ENCODE data around the gene GABRP. TPM values are rescaled to one million over a fixed set of nuclear protein-coding genes. Genes with fewer than 3 reads are reported as not detected.

The GABRP gene
- polyA plus RNA-seq, 1 donor from 2014 or later, result not detected

DNA sequence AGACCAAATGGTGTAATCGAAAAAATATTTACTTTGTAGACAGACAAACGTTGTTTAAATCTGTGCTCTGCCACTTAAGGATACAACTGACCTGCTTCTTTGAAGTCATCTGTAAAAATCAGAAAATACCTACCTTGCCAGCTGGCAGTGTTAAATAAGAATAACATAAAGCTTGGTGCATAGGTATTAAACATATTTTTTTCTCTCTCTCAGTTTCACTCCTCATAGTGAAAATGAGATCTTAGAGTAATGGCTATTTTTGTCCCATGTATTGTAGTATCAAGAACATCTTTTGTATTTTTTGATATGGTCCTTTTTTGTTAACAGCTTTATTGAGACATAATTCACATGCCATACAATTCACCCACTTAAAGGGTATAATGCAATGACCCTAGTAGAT is 60.3 kb downstream of the GABRP start:
- H3K79me2 ChIP-seq (replicated peaks; ENCODE audit: insufficient read depth, low read length), result no peaks in the 10 kb centered on the region
- TF ChIP-seq POLR2AphosphoS5 (IDR thresholded peaks at IDR 0.05), result no peak
- no peak for TF ChIP-seq EP300 (conservative IDR thresholded peaks at IDR 0.05; ENCODE audit: poor library complexity, severe bottlenecking)
- TF ChIP-seq SMC3 (conservative IDR thresholded peaks at IDR 0.05; ENCODE audit: poor library complexity), result no peak
- TF ChIP-seq, protein P1, sequence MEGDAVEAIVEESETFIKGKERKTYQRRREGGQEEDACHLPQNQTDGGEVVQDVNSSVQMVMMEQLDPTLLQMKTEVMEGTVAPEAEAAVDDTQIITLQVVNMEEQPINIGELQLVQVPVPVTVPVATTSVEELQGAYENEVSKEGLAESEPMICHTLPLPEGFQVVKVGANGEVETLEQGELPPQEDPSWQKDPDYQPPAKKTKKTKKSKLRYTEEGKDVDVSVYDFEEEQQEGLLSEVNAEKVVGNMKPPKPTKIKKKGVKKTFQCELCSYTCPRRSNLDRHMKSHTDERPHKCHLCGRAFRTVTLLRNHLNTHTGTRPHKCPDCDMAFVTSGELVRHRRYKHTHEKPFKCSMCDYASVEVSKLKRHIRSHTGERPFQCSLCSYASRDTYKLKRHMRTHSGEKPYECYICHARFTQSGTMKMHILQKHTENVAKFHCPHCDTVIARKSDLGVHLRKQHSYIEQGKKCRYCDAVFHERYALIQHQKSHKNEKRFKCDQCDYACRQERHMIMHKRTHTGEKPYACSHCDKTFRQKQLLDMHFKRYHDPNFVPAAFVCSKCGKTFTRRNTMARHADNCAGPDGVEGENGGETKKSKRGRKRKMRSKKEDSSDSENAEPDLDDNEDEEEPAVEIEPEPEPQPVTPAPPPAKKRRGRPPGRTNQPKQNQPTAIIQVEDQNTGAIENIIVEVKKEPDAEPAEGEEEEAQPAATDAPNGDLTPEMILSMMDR (IDR thresholded peaks at IDR 0.05; ENCODE audit: poor library complexity, severe bottlenecking), result no peak
- TF ChIP-seq MXI1 (conservative IDR thresholded peaks at IDR 0.05; ENCODE audit: poor library complexity, severe bottlenecking), result no peak
- no peak for TF ChIP-seq RAD21 (conservative IDR thresholded peaks at IDR 0.05)
- no peak for TF ChIP-seq EZH2 (IDR thresholded peaks at IDR 0.05; ENCODE audit: borderline replicate concordance, insufficient read depth, low read length, poor library complexity, severe bottlenecking)
- TF ChIP-seq, protein P2, sequence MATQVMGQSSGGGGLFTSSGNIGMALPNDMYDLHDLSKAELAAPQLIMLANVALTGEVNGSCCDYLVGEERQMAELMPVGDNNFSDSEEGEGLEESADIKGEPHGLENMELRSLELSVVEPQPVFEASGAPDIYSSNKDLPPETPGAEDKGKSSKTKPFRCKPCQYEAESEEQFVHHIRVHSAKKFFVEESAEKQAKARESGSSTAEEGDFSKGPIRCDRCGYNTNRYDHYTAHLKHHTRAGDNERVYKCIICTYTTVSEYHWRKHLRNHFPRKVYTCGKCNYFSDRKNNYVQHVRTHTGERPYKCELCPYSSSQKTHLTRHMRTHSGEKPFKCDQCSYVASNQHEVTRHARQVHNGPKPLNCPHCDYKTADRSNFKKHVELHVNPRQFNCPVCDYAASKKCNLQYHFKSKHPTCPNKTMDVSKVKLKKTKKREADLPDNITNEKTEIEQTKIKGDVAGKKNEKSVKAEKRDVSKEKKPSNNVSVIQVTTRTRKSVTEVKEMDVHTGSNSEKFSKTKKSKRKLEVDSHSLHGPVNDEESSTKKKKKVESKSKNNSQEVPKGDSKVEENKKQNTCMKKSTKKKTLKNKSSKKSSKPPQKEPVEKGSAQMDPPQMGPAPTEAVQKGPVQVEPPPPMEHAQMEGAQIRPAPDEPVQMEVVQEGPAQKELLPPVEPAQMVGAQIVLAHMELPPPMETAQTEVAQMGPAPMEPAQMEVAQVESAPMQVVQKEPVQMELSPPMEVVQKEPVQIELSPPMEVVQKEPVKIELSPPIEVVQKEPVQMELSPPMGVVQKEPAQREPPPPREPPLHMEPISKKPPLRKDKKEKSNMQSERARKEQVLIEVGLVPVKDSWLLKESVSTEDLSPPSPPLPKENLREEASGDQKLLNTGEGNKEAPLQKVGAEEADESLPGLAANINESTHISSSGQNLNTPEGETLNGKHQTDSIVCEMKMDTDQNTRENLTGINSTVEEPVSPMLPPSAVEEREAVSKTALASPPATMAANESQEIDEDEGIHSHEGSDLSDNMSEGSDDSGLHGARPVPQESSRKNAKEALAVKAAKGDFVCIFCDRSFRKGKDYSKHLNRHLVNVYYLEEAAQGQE (IDR thresholded peaks at IDR 0.05; ENCODE audit: borderline replicate concordance), result no peak
- no peak for TF ChIP-seq TAF1 (IDR thresholded peaks at IDR 0.05; ENCODE audit: low read depth)
- no peak overlapping the region for H3K4me2 ChIP-seq (ENCODE audit: low read length)
- no peaks in the 10 kb centered on the region for H4K20me1 ChIP-seq (ENCODE audit: insufficient read depth)
- no peak overlapping the region for H3K27ac ChIP-seq (ENCODE audit: low read length)
- no peaks in the 10 kb centered on the region for H3K27me3 ChIP-seq (ENCODE audit: insufficient read depth, low read depth, low read length)
- no peaks in the 10 kb centered on the region for H3K36me3 ChIP-seq (ENCODE audit: insufficient read depth, low read length)
- no peak overlapping the region for H3K4me3 ChIP-seq (ENCODE audit: low read length)
- H3K9me2 ChIP-seq (ENCODE audit: insufficient read depth, low read length), result no peaks in the 10 kb centered on the region
- no peak overlapping the region for H2AFZ ChIP-seq (ENCODE audit: low read depth, low read length)
- H3F3A ChIP-seq (ENCODE audit: insufficient read depth, low read length, poor library complexity, severe bottlenecking), result no peaks in the 10 kb centered on the region
- no peaks in the 10 kb centered on the region for H3K9me3 ChIP-seq (ENCODE audit: low read length)
- no peak overlapping the region for H3K9ac ChIP-seq (ENCODE audit: low read length)

DNA sequence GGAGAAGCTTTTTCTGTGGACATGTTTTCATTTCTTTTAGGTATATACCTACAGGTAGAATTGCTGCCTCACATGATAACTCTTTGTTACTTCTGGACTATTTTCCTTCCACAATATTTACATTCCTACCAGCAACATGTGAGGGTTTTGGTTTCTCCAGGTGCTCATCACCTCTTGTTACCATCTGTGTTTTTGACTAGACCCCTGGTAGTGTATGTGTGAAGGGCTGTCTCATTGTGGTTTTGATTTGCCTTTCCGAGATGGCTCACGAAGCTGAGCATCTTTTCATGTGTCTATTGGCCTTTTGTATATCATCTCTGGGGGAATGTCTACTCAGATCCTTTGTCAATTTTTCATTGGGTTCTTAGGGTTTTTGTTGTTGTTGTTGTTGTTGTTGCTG is 61.1 kb downstream of the GABRP start:
- no peaks in the 10 kb centered on the region for H4K20me1 ChIP-seq (ENCODE audit: insufficient read depth)
- no peak overlapping the region for H2AFZ ChIP-seq (ENCODE audit: low read depth, low read length)
- H3K27me3 ChIP-seq (ENCODE audit: insufficient read depth, low read depth, low read length), result no peaks in the 10 kb centered on the region
- no peak overlapping the region for H3K9ac ChIP-seq (ENCODE audit: low read length)
- H3K4me3 ChIP-seq (ENCODE audit: low read length), result no peak overlapping the region
- H3K9me3 ChIP-seq (ENCODE audit: low read length), result no peaks in the 10 kb centered on the region
- no peaks in the 10 kb centered on the region for H3K9me2 ChIP-seq (ENCODE audit: insufficient read depth, low read length)
- no peaks in the 10 kb centered on the region for H3F3A ChIP-seq (ENCODE audit: insufficient read depth, low read length, poor library complexity, severe bottlenecking)
- H3K36me3 ChIP-seq (ENCODE audit: insufficient read depth, low read length), result no peaks in the 10 kb centered on the region
- H3K4me2 ChIP-seq (ENCODE audit: low read length), result no peak overlapping the region
- no peak overlapping the region for H3K27ac ChIP-seq (ENCODE audit: low read length)
- no peaks in the 10 kb centered on the region for H3K79me2 ChIP-seq (replicated peaks; ENCODE audit: insufficient read depth, low read length)
- TF ChIP-seq RAD21 (conservative IDR thresholded peaks at IDR 0.05), result no peak
- no peak for TF ChIP-seq MXI1 (conservative IDR thresholded peaks at IDR 0.05; ENCODE audit: poor library complexity, severe bottlenecking)
- no peak for TF ChIP-seq EP300 (conservative IDR thresholded peaks at IDR 0.05; ENCODE audit: poor library complexity, severe bottlenecking)
- TF ChIP-seq, protein P1 (IDR thresholded peaks at IDR 0.05; ENCODE audit: poor library complexity, severe bottlenecking), result no peak
- TF ChIP-seq, protein P2 (IDR thresholded peaks at IDR 0.05; ENCODE audit: borderline replicate concordance), result no peak
- no peak for TF ChIP-seq SMC3 (conservative IDR thresholded peaks at IDR 0.05; ENCODE audit: poor library complexity)
- TF ChIP-seq POLR2AphosphoS5 (IDR thresholded peaks at IDR 0.05), result no peak
- no peak for TF ChIP-seq EZH2 (IDR thresholded peaks at IDR 0.05; ENCODE audit: borderline replicate concordance, insufficient read depth, low read length, poor library complexity, severe bottlenecking)
- no peak for TF ChIP-seq TAF1 (IDR thresholded peaks at IDR 0.05; ENCODE audit: low read depth)

All from neural cell (in vitro differentiated cells).